HEK293T (cell line): ENCODE data around the gene TMEM200A.

Experiments
- ARNT ChIP-seq: fragments of 450-650 bp; IDR thresholded peaks from 2 replicates; pipeline ENCODE4 v1.6.1; 2017; ENCODE audit warnings: mild to moderate bottlenecking
- SUZ12 ChIP-seq: fragments of 450-650 bp; IDR thresholded peaks from 2 replicates; pipeline ENCODE4 v1.6.1; 2016; ENCODE audit warnings: mild to moderate bottlenecking

DNA sequence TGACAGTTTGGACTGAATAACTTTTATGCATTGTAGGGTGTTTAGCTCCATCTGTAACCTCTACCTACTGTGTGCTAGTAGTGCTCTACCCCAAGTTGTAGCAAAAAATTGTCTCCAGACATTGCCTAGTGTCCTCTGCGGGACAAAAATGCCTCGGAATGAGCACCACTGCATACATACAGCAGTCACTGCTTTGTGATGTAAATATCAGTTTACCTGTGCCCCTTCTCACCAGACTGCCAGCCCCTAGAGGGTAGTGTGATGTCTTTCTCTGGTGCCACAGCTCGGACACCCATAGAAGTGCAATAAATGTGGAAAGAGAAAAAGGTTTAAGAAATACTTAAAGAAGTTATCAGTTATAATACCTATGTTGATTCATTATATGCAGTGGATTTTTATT, 25.1 kb downstream of the TMEM200A start:
- TF ChIP-seq ARNT = no peak
- TF ChIP-seq SUZ12 = no peak
